HFF-Myc (cell line): ENCODE measurements around the gene RAD52.

Source experiments
- DNase-seq: peaks from one replicate; pipeline ENCODE4 v3.0.0-alpha.2; 2011; ENCODE audit warnings: low read depth; ENCODE audit errors: extremely low read depth
- H3K4me3 ChIP-seq: replicated peaks from 2 replicates; pipeline ENCODE4 v1.5.1; 2011; ENCODE audit warnings: low read depth, mild to moderate bottlenecking, control low read depth, low read length
- TF ChIP-seq, protein P1 (sequence below): IDR thresholded peaks from 2 replicates; pipeline ENCODE4 v1.5.1; 2012; ENCODE audit warnings: mild to moderate bottlenecking, low read depth, low read length, control low read depth; ENCODE audit errors: missing control alignments

RAD52 gene

GRCh38 chr12:865614-866013, 83.9 kb downstream of the RAD52 start:
- H3K4me3 ChIP-seq, result no peak overlapping the region
- DNase-seq, result no peak
- TF ChIP-seq, protein P1, sequence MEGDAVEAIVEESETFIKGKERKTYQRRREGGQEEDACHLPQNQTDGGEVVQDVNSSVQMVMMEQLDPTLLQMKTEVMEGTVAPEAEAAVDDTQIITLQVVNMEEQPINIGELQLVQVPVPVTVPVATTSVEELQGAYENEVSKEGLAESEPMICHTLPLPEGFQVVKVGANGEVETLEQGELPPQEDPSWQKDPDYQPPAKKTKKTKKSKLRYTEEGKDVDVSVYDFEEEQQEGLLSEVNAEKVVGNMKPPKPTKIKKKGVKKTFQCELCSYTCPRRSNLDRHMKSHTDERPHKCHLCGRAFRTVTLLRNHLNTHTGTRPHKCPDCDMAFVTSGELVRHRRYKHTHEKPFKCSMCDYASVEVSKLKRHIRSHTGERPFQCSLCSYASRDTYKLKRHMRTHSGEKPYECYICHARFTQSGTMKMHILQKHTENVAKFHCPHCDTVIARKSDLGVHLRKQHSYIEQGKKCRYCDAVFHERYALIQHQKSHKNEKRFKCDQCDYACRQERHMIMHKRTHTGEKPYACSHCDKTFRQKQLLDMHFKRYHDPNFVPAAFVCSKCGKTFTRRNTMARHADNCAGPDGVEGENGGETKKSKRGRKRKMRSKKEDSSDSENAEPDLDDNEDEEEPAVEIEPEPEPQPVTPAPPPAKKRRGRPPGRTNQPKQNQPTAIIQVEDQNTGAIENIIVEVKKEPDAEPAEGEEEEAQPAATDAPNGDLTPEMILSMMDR, result no peak

- DNase-seq, result no peak
- TF ChIP-seq, protein P1, result no peak
- H3K4me3 ChIP-seq, result no peak overlapping the region
These were observed 86.2 kb downstream of the RAD52 start for GRCh38 chr12:863285-863684.

- no peak overlapping the region for H3K4me3 ChIP-seq
- no peak for DNase-seq
- TF ChIP-seq, protein P1, result no peak
These were observed 87.1 kb downstream of the RAD52 start for GRCh38 chr12:862303-862911.
